GM12891 (cell line): Measurements from ENCODE around the gene KDM7A.
A peak's percentile ranks its signal among the peaks of the same experiment; 100 is the strongest.
"Not testable (repeated sequence)": the region's sequence is repeated elsewhere in the genome, so short reads cannot be mapped to it uniquely, and the experiment has no call there.

Experiments
- DNase-seq: peaks from one replicate; pipeline ENCODE4 v3.0.0; 2011; ENCODE audit warnings: low spot score; ENCODE audit not compliant: insufficient read length
- FAIRE-seq: peaks from 2 replicates; lab custom pipeline; 2011; peaks lifted over from hg19 to GRCh38; lab: Jason Lieb, UNC
- PAX5 ChIP-seq: IDR thresholded peaks from 2 replicates; pipeline ENCODE4 v1.6.1; 2011; ENCODE audit warnings: low read length, moderate library complexity, mild to moderate bottlenecking; ENCODE audit not compliant: insufficient read depth, severe bottlenecking
- POLR2A ChIP-seq: IDR thresholded peaks from 2 replicates; pipeline ENCODE4 v1.6.1; 2011; ENCODE audit warnings: low read depth, low read length, control low read depth
- POLR2AphosphoS5 ChIP-seq: IDR thresholded peaks from 2 replicates; pipeline ENCODE4 v1.6.1; 2011; ENCODE audit warnings: low read depth, low read length, control low read depth
- POU2F2 ChIP-seq: IDR thresholded peaks from 2 replicates; pipeline ENCODE4 v1.6.1; 2011; ENCODE audit warnings: low read depth, mild to moderate bottlenecking, control low read depth, low read length, moderate library complexity
- SPI1 ChIP-seq: IDR thresholded peaks from 2 replicates; pipeline ENCODE4 v1.6.1; 2011; ENCODE audit warnings: low read depth, low read length, control low read depth
- TAF1 ChIP-seq: IDR thresholded peaks from 2 replicates; pipeline ENCODE4 v1.6.1; 2011; ENCODE audit warnings: low read depth, low read length, control low read depth

Gene KDM7A

GRCh38 chr7:140214075-140214684, 37.4 kb upstream of the KDM7A start:
- DNase-seq (no peak), FAIRE-seq (peak; percentile 62)
- TF ChIP-seq POLR2AphosphoS5 (no peak), POLR2A (no peak), TAF1 (no peak), PAX5 (peak; percentile 83), POU2F2 (peak; percentile 69; the same call in 1 of the 2 replicates), SPI1 (no peak)

GRCh38 chr7:140213684-140214074, 36.9 kb upstream of the KDM7A start:
- FAIRE-seq, result peak; percentile 35
- TF ChIP-seq POLR2AphosphoS5 (no peak), POLR2A (no peak)
- DNase-seq, result no peak

GRCh38 chr7:140212100-140212881, 35.5 kb upstream of the KDM7A start:
- TF ChIP-seq PAX5 (peak; percentile 82), SPI1 (no peak)
- FAIRE-seq (peak; percentile 90), DNase-seq (peak; percentile 41)

- FAIRE-seq, result no peak
- no peak for DNase-seq
- TF ChIP-seq POLR2AphosphoS5, result no peak
- no peak for TF ChIP-seq TAF1
- no peak for TF ChIP-seq POU2F2
- TF ChIP-seq POLR2A, result no peak
- no peak for TF ChIP-seq SPI1
- no peak for TF ChIP-seq PAX5
These were observed 34.9 kb upstream of the KDM7A start for GRCh38 chr7:140211698-140212097.

- peak; percentile 49 for DNase-seq
- FAIRE-seq, result peak; percentile 96
- TF ChIP-seq SPI1, result peak; percentile 98
- TF ChIP-seq PAX5, result peak; percentile 64
- no peak for TF ChIP-seq TAF1
- no peak for TF ChIP-seq POLR2AphosphoS5
- no peak for TF ChIP-seq POU2F2
- no peak for TF ChIP-seq POLR2A
These were observed 33.3 kb upstream of the KDM7A start for GRCh38 chr7:140209866-140210609.

- DNase-seq (no peak), FAIRE-seq (peak; percentile 71)
- no peak for TF ChIP-seq POLR2AphosphoS5
- no peak for TF ChIP-seq TAF1
- TF ChIP-seq SPI1, result peak; percentile 65
These were observed 30.0 kb upstream of the KDM7A start for GRCh38 chr7:140206616-140207389.

- FAIRE-seq (no peak), DNase-seq (no peak)
- TF ChIP-seq POLR2AphosphoS5 (no peak), POU2F2 (no peak), PAX5 (no peak), POLR2A (no peak), SPI1 (no peak), TAF1 (no peak)
These were observed 28.8 kb upstream of the KDM7A start for GRCh38 chr7:140205600-140205999.

- no peak for TF ChIP-seq POLR2AphosphoS5
- no peak for TF ChIP-seq POLR2A
- no peak for TF ChIP-seq TAF1
- no peak for TF ChIP-seq PAX5
- no peak for TF ChIP-seq POU2F2
- TF ChIP-seq SPI1, result no peak
- no peak for FAIRE-seq
These were observed 26.8 kb upstream of the KDM7A start for GRCh38 chr7:140203556-140203955.

GRCh38 chr7:140202942-140203341, 26.2 kb upstream of the KDM7A start:
- FAIRE-seq, DNase-seq: not testable (repeated sequence)

More at GRCh38 chr7:140203556-140203955, 26.8 kb upstream of the KDM7A start:
- no peak for DNase-seq
